IMR-90 (cell line): ENCODE data around the gene RAB3IL1.

ENCODE experiments used
- BHLHE40 ChIP-seq: fragments of 150-350 bp; IDR thresholded peaks from 2 replicates; pipeline ENCODE4 v1.6.1; 2016; ENCODE audit warnings: mild to moderate bottlenecking, low read depth, low read length
- CEBPB ChIP-seq: IDR thresholded peaks from 2 replicates; pipeline ENCODE4 v1.6.1; 2012; ENCODE audit warnings: low read depth, low read length, improper control_type of control experiment
- ELK1 ChIP-seq: fragments of 150-350 bp; IDR thresholded peaks from 2 replicates; pipeline ENCODE4 v1.6.1; 2016; ENCODE audit warnings: low read depth, mild to moderate bottlenecking, low read length, moderate library complexity, borderline replicate concordance
- MAFK ChIP-seq: IDR thresholded peaks from 2 replicates; pipeline ENCODE4 v1.6.1; 2012; ENCODE audit warnings: low read depth, low read length, improper control_type of control experiment
- MAZ ChIP-seq: IDR thresholded peaks from 2 replicates; pipeline ENCODE4 v1.6.1; 2012; ENCODE audit warnings: low read depth, mild to moderate bottlenecking, low read length, improper control_type of control experiment, moderate library complexity, borderline replicate concordance
- POLR2A ChIP-seq: IDR thresholded peaks from 2 replicates; pipeline ENCODE4 v1.6.1; 2012; ENCODE audit warnings: mild to moderate bottlenecking, low read depth, low read length
- RAD21 ChIP-seq: IDR thresholded peaks from 2 replicates; pipeline ENCODE4 v1.6.1; 2012; ENCODE audit warnings: low read length, improper control_type of control experiment
- RCOR1 ChIP-seq: IDR thresholded peaks from 2 replicates; pipeline ENCODE4 v1.6.1; 2012; ENCODE audit warnings: mild to moderate bottlenecking, low read length, improper control_type of control experiment; ENCODE audit not compliant: insufficient replicate concordance
- RFX5 ChIP-seq: IDR thresholded peaks from 2 replicates; pipeline ENCODE4 v1.8.0; 2012; ENCODE audit warnings: low read depth, mild to moderate bottlenecking, low read length, moderate library complexity
- SMC3 ChIP-seq: fragments of 150-350 bp; IDR thresholded peaks from 2 replicates; pipeline ENCODE4 v1.6.1; 2016; ENCODE audit warnings: low read depth, mild to moderate bottlenecking, antibody characterized with exemption, low read length, moderate library complexity
- USF2 ChIP-seq: fragments of 150-350 bp; IDR thresholded peaks from 2 replicates; pipeline ENCODE4 v1.6.1; 2017; ENCODE audit warnings: mild to moderate bottlenecking, antibody characterized with exemption, low read length, low read depth
- TF ChIP-seq, protein P1 (sequence below): conservative IDR thresholded peaks from 2 replicates; pipeline ENCODE4 v1.5.1; 2012; ENCODE audit warnings: mild to moderate bottlenecking, low read depth, low read length, improper control_type of control experiment

DNA sequence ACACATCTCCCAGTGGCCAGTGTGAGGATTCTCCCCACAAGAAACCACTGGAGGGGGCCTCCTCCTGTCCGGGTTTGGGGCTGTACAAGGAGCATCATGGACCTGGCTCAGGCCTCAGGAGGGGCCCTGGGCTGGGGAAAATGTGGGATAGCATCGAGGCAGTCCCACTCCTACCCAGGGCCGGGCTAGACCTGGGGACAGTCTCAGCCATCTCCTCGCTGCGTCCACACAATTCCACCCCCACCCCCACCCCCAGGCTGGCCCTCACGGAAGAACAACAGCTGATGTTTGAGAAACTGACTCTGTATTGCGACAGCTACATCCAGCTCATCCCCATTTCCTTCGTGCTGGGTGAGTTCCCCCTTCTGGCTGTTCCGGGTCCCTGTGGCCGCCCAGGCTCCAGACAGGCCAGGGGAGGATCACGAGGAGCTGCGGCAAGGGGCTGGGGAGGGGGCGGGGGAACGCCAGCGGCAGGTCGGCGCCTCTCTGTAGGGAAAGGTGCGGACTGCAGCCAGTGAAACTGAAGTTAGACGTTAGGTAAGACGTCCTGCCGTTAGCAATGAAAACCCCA is 37.6 kb upstream of the RAB3IL1 start:
- TF ChIP-seq USF2, result peak; percentile 52; the same call in 1 of the 2 replicates
- TF ChIP-seq CEBPB, result peak; percentile 96
- no peak for TF ChIP-seq POLR2A
- TF ChIP-seq MAFK, result no peak
- TF ChIP-seq, protein P1, sequence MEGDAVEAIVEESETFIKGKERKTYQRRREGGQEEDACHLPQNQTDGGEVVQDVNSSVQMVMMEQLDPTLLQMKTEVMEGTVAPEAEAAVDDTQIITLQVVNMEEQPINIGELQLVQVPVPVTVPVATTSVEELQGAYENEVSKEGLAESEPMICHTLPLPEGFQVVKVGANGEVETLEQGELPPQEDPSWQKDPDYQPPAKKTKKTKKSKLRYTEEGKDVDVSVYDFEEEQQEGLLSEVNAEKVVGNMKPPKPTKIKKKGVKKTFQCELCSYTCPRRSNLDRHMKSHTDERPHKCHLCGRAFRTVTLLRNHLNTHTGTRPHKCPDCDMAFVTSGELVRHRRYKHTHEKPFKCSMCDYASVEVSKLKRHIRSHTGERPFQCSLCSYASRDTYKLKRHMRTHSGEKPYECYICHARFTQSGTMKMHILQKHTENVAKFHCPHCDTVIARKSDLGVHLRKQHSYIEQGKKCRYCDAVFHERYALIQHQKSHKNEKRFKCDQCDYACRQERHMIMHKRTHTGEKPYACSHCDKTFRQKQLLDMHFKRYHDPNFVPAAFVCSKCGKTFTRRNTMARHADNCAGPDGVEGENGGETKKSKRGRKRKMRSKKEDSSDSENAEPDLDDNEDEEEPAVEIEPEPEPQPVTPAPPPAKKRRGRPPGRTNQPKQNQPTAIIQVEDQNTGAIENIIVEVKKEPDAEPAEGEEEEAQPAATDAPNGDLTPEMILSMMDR, result peak; percentile 37
- no peak for TF ChIP-seq ELK1
- TF ChIP-seq RAD21, result peak; percentile 44
- TF ChIP-seq BHLHE40, result no peak
- TF ChIP-seq RFX5, result no peak
- no peak for TF ChIP-seq RCOR1
- peak; percentile 61; the same call in 1 of the 2 replicates for TF ChIP-seq MAZ
- TF ChIP-seq SMC3, result no peak
